Coronary artery (tissue), 2 donors: ENCODE data around the gene SYNPO.
A peak's percentile ranks its signal among the peaks of the same experiment; 100 is the strongest.

Source experiments
- DNase-seq: peaks from one replicate; pipeline ENCODE4 v3.0.0-alpha.2; 2017; ENCODE audit warnings: low spot score
- H3K27ac ChIP-seq, 2 donors: fragments of 200-600 bp; sonication (generic); one replicate each; pipeline ENCODE4 v1.5.1; 2016 to 2019
- H3K4me3 ChIP-seq: fragments of 200-600 bp; sonication (generic); 2 replicates; pipeline ENCODE4 v1.5.1; 2016; ENCODE audit warnings: mild to moderate bottlenecking, moderate library complexity
- TF ChIP-seq, protein P1 (sequence below): fragments of 200-600 bp; sonication (generic); IDR thresholded peaks from one replicate; pipeline ENCODE4 v1.5.1; 2019; ENCODE audit warnings: antibody characterized with exemption

The SYNPO gene

DNA sequence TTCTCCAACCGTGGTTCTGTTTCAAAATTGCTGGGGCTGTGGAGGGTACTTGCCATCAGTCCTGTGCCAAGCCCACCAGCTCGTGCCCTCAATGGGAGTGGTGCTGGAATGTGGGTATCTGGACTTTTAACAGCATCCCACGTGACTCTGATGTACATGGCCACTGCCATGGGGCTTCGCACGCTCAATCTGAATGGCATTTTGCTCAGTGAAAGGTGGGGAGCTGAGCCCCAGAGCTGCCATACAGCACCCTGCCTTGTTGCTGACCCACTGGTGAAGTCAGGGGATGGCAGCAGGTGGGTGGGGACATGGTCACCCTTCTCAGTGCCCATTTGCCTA, 16.6 kb upstream of the SYNPO start:
- H3K4me3 ChIP-seq, result peak overlapping the region; percentile 99
- TF ChIP-seq, protein P1, sequence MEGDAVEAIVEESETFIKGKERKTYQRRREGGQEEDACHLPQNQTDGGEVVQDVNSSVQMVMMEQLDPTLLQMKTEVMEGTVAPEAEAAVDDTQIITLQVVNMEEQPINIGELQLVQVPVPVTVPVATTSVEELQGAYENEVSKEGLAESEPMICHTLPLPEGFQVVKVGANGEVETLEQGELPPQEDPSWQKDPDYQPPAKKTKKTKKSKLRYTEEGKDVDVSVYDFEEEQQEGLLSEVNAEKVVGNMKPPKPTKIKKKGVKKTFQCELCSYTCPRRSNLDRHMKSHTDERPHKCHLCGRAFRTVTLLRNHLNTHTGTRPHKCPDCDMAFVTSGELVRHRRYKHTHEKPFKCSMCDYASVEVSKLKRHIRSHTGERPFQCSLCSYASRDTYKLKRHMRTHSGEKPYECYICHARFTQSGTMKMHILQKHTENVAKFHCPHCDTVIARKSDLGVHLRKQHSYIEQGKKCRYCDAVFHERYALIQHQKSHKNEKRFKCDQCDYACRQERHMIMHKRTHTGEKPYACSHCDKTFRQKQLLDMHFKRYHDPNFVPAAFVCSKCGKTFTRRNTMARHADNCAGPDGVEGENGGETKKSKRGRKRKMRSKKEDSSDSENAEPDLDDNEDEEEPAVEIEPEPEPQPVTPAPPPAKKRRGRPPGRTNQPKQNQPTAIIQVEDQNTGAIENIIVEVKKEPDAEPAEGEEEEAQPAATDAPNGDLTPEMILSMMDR, result no peak
- H3K27ac ChIP-seq, result peak overlapping the region; percentile 99 to 100
- no peak for DNase-seq

DNA sequence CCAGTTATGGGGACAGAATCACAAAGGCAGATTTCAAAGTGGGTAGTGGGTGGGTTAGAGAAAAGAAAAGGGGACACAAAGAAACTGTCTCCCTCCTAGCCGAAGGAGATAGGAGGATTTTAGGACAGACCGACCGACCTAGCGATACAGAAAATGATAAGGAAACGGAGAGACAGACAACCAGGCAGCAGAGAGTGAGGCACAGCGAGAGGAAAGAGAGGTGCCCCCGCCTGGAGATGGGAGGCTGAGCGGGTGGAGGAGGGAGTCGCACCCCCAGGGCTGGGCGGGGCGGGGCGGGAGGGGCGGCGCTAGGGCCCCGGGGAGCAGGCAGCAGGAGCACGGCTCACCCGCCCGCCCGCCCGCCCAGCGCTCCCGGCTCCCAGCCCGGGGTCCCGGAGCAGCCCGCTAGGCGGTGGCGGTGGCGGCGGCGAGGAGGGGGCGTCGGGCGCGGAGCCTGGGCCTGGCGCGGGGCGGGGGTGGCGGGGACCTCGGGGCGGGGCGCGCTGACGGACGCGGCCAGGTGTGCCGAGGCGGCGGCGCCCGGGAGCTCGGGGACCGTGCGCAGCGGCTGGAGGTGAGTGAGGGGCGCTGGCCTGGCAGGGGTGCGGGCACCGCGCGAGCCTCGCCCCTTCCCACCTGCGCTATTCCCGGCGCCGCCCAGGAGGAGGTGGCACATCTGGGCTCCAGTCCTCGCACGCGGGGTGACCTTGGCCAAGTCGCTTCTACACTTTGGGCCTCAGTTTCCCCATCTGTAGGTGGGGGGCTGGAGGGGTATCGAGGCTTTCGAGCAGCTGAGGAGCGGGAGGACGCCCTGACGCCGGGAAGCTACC, 15.9 kb upstream of the SYNPO start:
- TF ChIP-seq, protein P1, result no peak
- no peak for DNase-seq
- H3K4me3 ChIP-seq, result peak overlapping the region; percentile 99
- H3K27ac ChIP-seq, result peak overlapping the region; percentile 99 to 100

DNA sequence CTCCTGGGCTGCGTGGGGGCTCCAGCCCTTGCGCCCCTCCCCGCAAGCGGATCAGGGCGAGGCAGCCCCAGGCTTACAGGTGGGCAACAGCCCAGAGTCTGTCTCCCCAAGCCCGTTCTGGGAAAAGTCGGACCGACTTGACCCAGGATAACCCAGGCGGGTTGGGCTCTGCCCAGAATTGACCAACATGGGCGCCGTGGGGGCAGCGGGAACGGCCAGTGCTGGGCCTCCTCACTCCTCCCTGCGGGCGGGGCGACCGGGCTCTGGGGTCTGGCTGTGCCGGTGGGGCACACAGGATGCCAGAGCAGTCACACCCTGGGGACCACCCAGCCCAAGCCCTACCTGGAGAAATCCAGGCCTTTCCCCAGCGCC, 15.3 kb upstream of the SYNPO start:
- DNase-seq, result no peak
- TF ChIP-seq, protein P1, result no peak
- H3K4me3 ChIP-seq, result peak overlapping the region; percentile 99
- peak overlapping the region; percentile 99 to 100 for H3K27ac ChIP-seq

DNA sequence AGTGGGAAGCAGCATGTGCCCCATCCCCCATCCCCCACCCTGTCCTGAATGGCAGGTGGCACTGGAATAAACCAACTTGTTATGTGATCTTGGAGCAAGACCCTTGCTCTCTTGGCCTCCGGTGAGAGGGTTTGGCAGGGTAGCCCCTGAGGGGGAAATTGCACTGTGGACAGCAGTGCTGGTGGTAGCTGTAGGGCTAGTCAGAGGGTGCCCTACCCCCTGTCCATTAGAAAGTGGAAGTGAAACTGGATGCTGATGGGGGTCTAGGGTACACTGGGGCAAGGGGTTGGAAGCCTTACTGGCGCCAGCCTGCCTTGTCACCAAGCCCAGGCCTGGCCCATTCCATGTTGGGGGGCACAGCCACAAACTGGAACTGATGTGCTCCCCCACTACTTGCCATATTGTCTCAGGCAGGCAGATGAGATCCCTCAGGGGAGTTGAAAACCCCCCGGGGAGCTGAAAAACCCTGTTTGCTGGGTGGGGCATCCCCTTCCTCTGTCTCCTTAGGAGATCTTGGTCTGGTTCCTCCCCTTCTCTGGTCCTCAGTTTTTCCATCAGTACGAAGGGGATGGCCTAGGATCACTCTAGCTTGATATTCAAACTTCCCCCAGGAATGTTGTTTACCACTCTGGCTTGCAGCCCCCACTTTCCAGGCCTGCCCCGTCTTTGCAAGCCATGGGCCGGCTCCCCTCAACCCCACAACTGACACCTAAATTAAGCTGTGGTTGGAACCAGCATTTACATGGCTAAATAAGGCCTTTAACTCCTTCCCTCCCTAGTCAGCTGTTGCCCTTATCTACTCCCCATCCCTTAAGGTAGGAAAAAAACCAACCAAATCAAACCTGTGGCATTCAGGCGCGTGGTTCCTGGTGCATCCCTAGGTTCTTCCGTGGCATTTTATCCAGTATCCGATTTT, 14.4 kb upstream of the SYNPO start:
- DNase-seq, result no peak
- TF ChIP-seq, protein P1, result no peak
- peak overlapping the region; percentile 99 to 100 for H3K27ac ChIP-seq
- peak overlapping the region; percentile 99 for H3K4me3 ChIP-seq

DNA sequence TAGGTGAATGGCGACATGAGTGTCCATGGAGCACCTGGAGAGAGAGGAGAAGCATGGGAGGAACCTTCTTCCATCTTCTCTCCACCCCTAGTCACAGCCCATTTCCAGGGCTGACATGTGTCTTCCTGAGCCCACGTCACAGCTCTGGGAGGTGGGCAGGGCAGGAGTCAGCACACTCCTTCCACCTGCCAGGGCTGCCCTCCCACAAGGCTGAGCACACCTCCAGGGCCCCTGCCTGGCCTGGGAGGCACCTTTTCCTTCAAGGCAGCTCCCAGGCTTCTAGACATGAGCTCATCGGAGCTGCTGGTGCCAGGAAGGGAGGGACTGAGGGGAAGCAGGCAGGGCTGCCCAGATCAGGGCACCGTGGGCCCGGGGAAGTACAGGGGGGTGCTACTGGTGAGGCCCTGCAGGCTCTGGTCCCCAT, 13.6 kb upstream of the SYNPO start:
- DNase-seq, result no peak
- TF ChIP-seq, protein P1, result no peak
- Histone ChIP-seq H3K27ac (peak overlapping the region; percentile 99 to 100), H3K4me3 (peak overlapping the region; percentile 99)

DNA sequence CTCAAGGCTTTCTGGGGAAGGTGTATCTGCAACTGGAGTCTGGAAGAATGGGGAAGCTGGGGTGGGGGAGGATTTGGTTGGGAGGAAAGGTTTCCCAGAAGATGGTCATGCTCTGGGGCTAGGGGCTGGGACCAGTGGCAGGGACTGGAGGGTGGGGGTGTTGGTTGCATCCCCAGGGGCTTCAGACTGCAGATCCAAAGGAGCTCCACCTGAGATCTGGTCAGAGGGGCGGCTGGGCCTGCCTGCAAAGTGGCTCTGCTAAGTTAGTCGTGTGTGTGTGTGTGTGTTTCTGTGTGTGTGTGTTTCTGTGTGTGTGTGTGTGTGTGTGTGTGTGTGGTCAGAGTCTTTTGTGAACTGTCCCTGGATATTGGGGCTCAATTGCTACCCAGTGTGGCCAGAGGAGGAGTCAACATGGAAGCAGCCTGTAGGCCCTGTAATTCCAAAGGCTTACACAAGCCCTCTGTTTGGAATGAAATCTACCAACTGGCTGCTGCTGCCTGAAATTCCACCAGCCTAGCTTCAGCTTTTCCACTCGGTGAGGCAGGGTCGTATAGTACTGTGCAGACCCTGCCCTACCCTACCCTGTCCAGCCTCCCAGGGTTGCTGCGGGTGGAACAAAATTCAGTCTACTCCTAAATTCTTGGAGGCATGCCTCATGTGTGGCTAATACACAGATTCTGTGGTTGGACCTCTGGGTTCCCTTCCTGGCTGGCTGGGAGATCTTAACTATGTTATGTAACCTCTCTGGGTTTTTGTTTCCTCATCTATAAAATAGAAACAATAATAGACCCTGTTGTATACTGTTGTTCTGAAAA, 12.5 kb upstream of the SYNPO start:
- DNase-seq, result no peak
- TF ChIP-seq, protein P1, result no peak
- H3K27ac ChIP-seq, result peak overlapping the region; percentile 99 to 100
- peak overlapping the region; percentile 99 for H3K4me3 ChIP-seq
